PC-9 (cell line): ENCODE results near the gene POP4.
"Not testable (repeated sequence)": the region's sequence is repeated elsewhere in the genome, so short reads cannot be mapped to it uniquely, and the experiment has no call there.

Source experiments
- EZH2 ChIP-seq: fragments of 200-600 bp; sonication (generic); IDR thresholded peaks from 2 replicates; pipeline ENCODE4 v1.8.0; 2017; ENCODE audit warnings: antibody characterized with exemption, low read depth
- TF ChIP-seq, protein P1 (sequence below): fragments of 200-600 bp; sonication (generic); conservative IDR thresholded peaks from 2 replicates; pipeline ENCODE4 v1.6.1; 2017; ENCODE audit warnings: mixed run types, antibody characterized with exemption, mild to moderate bottlenecking, moderate library complexity

DNA sequence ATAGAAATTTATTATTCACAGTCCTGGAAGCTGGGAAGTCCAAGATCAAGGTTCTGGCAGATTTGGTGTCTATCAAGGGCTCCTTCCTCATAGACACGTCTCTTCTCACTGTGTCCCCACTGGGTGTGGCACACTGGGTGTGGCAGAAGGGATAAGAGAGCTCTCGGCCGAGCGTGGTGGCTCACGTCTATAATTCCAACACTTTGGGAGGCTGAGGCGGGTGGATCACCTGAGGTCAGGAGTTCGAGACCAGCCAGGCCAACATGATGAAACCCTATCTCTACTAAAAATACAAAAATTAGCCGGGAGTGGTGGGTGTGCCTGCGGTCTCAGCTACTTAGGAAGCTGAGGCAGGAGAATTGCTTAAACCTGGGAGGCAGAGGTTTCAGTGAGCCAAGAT is 20.7 kb downstream of the POP4 start:
- TF ChIP-seq, protein P1, sequence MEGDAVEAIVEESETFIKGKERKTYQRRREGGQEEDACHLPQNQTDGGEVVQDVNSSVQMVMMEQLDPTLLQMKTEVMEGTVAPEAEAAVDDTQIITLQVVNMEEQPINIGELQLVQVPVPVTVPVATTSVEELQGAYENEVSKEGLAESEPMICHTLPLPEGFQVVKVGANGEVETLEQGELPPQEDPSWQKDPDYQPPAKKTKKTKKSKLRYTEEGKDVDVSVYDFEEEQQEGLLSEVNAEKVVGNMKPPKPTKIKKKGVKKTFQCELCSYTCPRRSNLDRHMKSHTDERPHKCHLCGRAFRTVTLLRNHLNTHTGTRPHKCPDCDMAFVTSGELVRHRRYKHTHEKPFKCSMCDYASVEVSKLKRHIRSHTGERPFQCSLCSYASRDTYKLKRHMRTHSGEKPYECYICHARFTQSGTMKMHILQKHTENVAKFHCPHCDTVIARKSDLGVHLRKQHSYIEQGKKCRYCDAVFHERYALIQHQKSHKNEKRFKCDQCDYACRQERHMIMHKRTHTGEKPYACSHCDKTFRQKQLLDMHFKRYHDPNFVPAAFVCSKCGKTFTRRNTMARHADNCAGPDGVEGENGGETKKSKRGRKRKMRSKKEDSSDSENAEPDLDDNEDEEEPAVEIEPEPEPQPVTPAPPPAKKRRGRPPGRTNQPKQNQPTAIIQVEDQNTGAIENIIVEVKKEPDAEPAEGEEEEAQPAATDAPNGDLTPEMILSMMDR, result not testable (repeated sequence)
- not testable (repeated sequence) for TF ChIP-seq EZH2
